MCF 10A (cell line): ENCODE measurements around the gene OR6C76. TPM values are rescaled to one million over a fixed set of nuclear protein-coding genes. Genes with fewer than 3 reads are reported as not detected.

Source experiments
- BruUV-seq: library from RNA; stranded (reverse); fragments of 400-500 nt; replicated peaks from 2 replicates; lab custom pipeline; 2021; lab: Mats Ljungman, UMichigan
- CTCF ChIA-PET: fragments of 300-600 bp; sonication (Branson Sonifier 250); formaldehyde crosslinking; extraction: SDS; loops from one replicate; lab custom pipeline; 2021; ENCODE audit warnings: antibody characterized with exemption, inconsistent platforms; lab: Yijun Ruan, JAX
- POLR2A ChIA-PET: fragments of 300-600, 350-650 bp; sonication (Branson Sonifier 250); formaldehyde crosslinking; extraction: SDS; loops from one replicate; lab custom pipeline; 2020; ENCODE audit warnings: antibody characterized with exemption, inconsistent platforms; lab: Yijun Ruan, JAX
- DNase-seq: peaks from one replicate; pipeline ENCODE4 v3.0.0-alpha.2; 2018; ENCODE audit not compliant: unreplicated experiment
- H3K27ac Mint-ChIP-seq: one replicate; pipeline ENCODE4 v1.8.0; 2022; ENCODE audit warnings: mild to moderate bottlenecking, low read depth, mixed read lengths; ENCODE audit not compliant: unreplicated experiment
- H3K27me3 Mint-ChIP-seq: one replicate; pipeline ENCODE4 v1.8.0; 2022; ENCODE audit warnings: mixed read lengths; ENCODE audit not compliant: insufficient read depth, unreplicated experiment
- H3K36me3 Mint-ChIP-seq: one replicate; pipeline ENCODE4 v1.8.0; 2022; ENCODE audit warnings: mild to moderate bottlenecking, moderate library complexity, mixed read lengths; ENCODE audit not compliant: insufficient read depth, unreplicated experiment
- H3K4me1 Mint-ChIP-seq: one replicate; pipeline ENCODE4 v1.8.0; 2022; ENCODE audit warnings: mixed read lengths; ENCODE audit not compliant: insufficient read depth, unreplicated experiment
- H3K4me3 Mint-ChIP-seq: one replicate; pipeline ENCODE4 v1.8.0; 2022; ENCODE audit warnings: mild to moderate bottlenecking, moderate library complexity, mixed read lengths; ENCODE audit not compliant: unreplicated experiment
- H3K9me3 Mint-ChIP-seq: one replicate; pipeline ENCODE4 v1.8.0; 2022; ENCODE audit warnings: mixed read lengths; ENCODE audit not compliant: unreplicated experiment
- intact Hi-C: fragments of 100-400 bp; cut with micrococcal nuclease; formaldehyde crosslinking; loops from 2 replicates; pipeline ENCODE4 v1.14.1; 2022
- total RNA-seq: library from RNA; stranded (reverse); gene quantifications from 2 replicates; pipeline ENCODE4 v1.2.3, GENCODE V29; 2022
- TF ChIP-seq, protein P1 (sequence below): fragments of 200-600 bp; IDR thresholded peaks from one replicate; pipeline ENCODE4 v1.8.0; 2022; ENCODE audit warnings: antibody characterized with exemption, mild to moderate bottlenecking; ENCODE audit not compliant: unreplicated experiment

OR6C76 gene
- total RNA-seq, 1 experiment from 2014 or later, result not detected

DNA sequence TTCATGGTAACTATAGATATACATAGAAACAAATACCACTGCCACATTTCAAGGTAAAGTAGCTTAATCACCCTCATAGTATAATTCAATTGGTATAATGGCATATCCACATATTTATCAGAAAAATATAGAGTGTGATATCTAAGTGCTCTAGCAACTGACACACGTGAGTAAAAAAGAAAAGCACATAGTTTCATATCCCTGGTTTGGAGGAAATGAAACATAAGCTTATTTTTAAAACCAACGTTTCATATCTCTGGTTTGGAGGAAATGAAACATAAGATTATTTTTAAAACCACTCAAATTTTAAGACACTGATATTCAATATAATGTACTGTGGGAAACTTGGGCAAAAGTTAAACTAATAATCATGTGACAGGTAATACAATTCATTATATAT is 41.8 kb downstream of the OR6C76 start:
- POLR2A ChIA-PET, result no interaction called here
- no peak for DNase-seq
- no TSS peak for BruUV-seq
- Mint-ChIP-seq H3K4me3 (no peak overlapping the region), H3K9me3 (no peaks in the 10 kb centered on the region), H3K27me3 (peaks cover 68% of the 10 kb centered on the region), H3K36me3 (no peaks in the 10 kb centered on the region), H3K27ac (no peak overlapping the region), H3K4me1 (no peaks in the 10 kb centered on the region)
- TF ChIP-seq, protein P1, sequence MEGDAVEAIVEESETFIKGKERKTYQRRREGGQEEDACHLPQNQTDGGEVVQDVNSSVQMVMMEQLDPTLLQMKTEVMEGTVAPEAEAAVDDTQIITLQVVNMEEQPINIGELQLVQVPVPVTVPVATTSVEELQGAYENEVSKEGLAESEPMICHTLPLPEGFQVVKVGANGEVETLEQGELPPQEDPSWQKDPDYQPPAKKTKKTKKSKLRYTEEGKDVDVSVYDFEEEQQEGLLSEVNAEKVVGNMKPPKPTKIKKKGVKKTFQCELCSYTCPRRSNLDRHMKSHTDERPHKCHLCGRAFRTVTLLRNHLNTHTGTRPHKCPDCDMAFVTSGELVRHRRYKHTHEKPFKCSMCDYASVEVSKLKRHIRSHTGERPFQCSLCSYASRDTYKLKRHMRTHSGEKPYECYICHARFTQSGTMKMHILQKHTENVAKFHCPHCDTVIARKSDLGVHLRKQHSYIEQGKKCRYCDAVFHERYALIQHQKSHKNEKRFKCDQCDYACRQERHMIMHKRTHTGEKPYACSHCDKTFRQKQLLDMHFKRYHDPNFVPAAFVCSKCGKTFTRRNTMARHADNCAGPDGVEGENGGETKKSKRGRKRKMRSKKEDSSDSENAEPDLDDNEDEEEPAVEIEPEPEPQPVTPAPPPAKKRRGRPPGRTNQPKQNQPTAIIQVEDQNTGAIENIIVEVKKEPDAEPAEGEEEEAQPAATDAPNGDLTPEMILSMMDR, result no peak
- CTCF ChIA-PET, result no interaction called here
- intact Hi-C loops, result no loop called here

DNA sequence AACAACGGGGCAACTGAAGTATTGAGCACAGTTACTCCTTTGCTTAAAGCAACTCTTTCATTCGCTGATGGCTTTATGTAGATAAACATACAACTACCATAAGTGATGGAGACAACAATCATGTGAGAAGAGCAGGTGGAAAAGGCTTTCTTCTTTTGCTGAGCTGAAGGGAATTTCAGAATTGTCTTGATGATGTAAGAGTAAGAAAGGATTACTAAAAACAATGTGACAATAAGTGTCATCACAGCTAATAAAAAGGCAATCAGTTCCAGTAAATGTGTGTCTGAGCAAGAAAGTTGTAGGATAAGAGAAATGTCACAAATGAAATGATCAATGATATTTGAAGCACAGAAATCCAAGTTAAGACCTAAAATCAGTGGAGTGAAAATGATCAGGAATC is 43.2 kb downstream of the OR6C76 start:
- Mint-ChIP-seq H3K36me3 (no peaks in the 10 kb centered on the region), H3K27me3 (peaks cover 68% of the 10 kb centered on the region), H3K27ac (no peak overlapping the region), H3K9me3 (no peaks in the 10 kb centered on the region), H3K4me3 (no peak overlapping the region), H3K4me1 (no peaks in the 10 kb centered on the region)
- CTCF ChIA-PET, result interaction anchor here (0.6 kb wide), 1 partner anchor 330 kb away, joined by 4 read pairs; no protein-coding TSS in a partner anchor
- TF ChIP-seq, protein P1, result no peak
- BruUV-seq, result no TSS peak
- intact Hi-C loops, result no loop called here
- POLR2A ChIA-PET, result no interaction called here
- DNase-seq, result no peak

DNA sequence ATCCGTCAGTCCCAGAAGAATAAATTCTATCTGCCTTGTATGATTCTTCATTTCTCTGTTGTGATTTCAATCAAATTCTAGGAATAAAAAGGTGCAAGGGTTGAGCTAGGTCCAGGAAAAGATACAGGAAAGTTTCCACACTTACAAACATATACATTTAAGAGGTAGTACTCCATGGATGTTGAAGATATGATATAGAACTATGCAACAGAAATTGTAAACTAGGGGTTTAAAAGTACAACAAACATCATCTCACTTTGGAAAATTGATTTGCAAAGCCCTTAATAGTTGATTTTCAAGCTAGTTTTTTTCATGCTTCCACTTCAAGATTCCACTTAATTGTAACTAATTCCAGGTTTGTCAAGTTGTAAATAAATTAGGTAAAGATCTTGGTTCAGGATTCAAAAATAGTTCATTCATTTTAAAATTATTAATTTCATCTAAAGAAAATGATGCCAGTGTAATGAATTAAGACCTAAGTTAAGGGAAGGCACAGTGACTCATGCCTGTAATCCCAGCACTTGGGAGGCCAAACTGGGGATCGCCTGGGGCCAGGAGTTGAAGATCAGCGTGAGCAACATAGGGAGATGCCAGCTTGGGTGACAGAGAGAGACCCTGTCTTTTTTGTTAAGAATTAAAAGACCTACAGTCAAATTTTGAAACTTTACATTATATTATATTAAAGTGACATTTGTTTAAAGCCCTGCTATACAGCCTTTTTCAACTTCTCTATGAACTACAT is 44.2 kb downstream of the OR6C76 start, which contains the start of gene OR6C70:
OR6C70 (minus strand) TSS at position 51 of the 742 bp plus-strand sequence; CDS start at position 51, 0 bp downstream.
- Mint-ChIP-seq H3K27ac (no peak within 1 kb of the TSS), H3K4me1 (no peaks in the 10 kb centered on the region), H3K27me3 (peaks cover 70% of the 10 kb centered on the region), H3K9me3 (no peaks in the 10 kb centered on the region), H3K4me3 (no peak within 1 kb of the TSS), H3K36me3 (no peaks in the 10 kb centered on the region)
- BruUV-seq, result no TSS peak
- ChIA-PET CTCF (interaction anchor here (0.6 kb wide), 1 partner anchor 331 kb away, joined by 4 read pairs; no protein-coding TSS in a partner anchor), POLR2A (no interaction called here)
- intact Hi-C loops, result no loop called here
- DNase-seq, result peak; percentile 57
- TF ChIP-seq, protein P1, result no peak

DNA sequence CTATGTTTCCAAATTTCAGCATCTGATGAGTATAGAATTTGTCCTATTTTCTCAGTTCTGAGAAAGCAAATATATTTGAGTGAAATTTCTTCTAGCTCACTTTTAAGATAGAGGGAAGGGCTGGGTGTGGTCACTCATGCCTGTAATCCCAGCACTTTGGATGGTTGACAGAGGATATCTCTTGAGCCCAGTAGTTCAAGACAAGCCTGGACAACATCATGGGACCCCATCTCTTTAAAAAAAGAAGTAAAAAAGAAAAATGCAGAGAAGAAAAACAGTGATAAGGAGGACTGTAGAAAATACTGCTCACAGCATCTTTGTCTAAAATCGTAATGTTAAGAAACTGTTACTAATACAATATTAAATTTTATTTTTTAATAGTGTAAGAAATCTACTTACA is 46.2 kb downstream of the OR6C76 start:
- Mint-ChIP-seq H3K36me3 (no peaks in the 10 kb centered on the region), H3K4me3 (no peak overlapping the region), H3K4me1 (no peaks in the 10 kb centered on the region), H3K27me3 (peaks cover 64% of the 10 kb centered on the region), H3K9me3 (no peaks in the 10 kb centered on the region), H3K27ac (no peak overlapping the region)
- DNase-seq, result no peak
- ChIA-PET CTCF (no interaction called here), POLR2A (no interaction called here)
- intact Hi-C loops, result no loop called here
- BruUV-seq, result no TSS peak
- TF ChIP-seq, protein P1, result no peak

Other genes starting within 250 kb of the OR6C76 start
- not detected in 2 replicates for gene OR10A7, start 205.2 kb upstream of the OR6C76 start, total RNA-seq
- gene OR6C74, start 181.6 kb upstream of the OR6C76 start, total RNA-seq, result not detected in 2 replicates
- gene OR6C6, start 129.7 kb upstream of the OR6C76 start, total RNA-seq, result not detected in 2 replicates
- gene OR6C1, start 111.9 kb upstream of the OR6C76 start, total RNA-seq, result not detected in 2 replicates
- gene OR6C3, start 95.5 kb upstream of the OR6C76 start, total RNA-seq, result not detected in 2 replicates
- gene OR6C75, start 63.3 kb upstream of the OR6C76 start, total RNA-seq, result not detected in 2 replicates
- gene OR6C65, start 25.7 kb upstream of the OR6C76 start, total RNA-seq, result not detected in 2 replicates
- gene OR6C2, start 17.8 kb downstream of the OR6C76 start, total RNA-seq, result not detected in 2 replicates
- gene OR6C70, start 43.9 kb downstream of the OR6C76 start, total RNA-seq, result not detected in 2 replicates
- gene OR6C68, start 66.1 kb downstream of the OR6C76 start, total RNA-seq, result not detected in 2 replicates
- gene OR6C4, start 123.3 kb downstream of the OR6C76 start, total RNA-seq, result not detected in 2 replicates
- not detected in 2 replicates for gene OR2AP1, start 146.2 kb downstream of the OR6C76 start, total RNA-seq
- not detected in 2 replicates for gene OR10P1, start 210.6 kb downstream of the OR6C76 start, total RNA-seq